NCI-H510A treated with DMSO at 0.1 percent for 48 hours (cell line): Measurements from ENCODE around the gene ITPRID2.

ENCODE experiments used
- DNase-seq: peaks from one replicate; lab custom pipeline; 2025; lab: John Stamatoyannopoulos, UW

ITPRID2 gene

GRCh38 chr2:181882246-181883020, 9.1 kb upstream of the ITPRID2 start:
- no peak for DNase-seq

DNA sequence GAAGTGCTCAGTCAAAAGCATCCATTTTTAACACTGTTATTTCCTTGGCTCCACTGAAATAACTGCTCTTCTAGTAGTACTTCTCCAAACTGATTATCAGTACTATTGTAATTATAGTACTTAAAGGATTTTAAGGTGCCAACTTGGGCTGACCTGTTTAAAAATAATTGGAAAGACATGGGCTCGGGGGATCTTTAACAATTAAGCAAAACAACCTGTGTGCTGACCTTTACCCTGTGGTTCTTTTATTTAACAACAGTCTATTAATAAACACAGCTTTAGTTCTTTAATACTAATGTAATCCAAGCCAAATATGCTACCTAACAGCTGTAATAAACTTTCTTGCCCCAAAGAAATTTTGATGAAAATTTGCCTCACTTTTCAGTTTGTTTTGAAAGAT, 6.9 kb upstream of the ITPRID2 start:
- DNase-seq = no peak

- no peak for DNase-seq
Measured at GRCh38 chr2:181885096-181885495, 6.4 kb upstream of the ITPRID2 start.

DNA sequence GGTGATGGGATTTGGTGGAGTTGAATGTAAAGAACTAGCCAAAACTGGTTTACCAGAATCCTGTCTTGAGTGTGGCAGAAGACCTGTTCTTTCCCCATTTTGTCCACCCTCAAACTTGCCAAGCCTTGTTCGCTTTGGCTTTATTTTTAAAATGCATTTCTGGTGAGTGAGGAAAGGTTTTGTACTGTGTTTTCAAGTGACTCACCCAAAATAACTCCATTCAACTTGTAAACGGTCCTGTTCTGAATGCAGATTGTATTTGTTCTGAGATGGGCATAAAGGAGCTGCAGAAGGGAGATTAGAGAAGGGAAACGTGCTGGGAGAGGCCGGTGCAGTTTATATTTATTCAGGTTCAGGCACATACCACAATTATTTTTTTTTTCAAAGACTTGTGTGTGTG, 5.3 kb upstream of the ITPRID2 start:
- no peak for DNase-seq

DNA sequence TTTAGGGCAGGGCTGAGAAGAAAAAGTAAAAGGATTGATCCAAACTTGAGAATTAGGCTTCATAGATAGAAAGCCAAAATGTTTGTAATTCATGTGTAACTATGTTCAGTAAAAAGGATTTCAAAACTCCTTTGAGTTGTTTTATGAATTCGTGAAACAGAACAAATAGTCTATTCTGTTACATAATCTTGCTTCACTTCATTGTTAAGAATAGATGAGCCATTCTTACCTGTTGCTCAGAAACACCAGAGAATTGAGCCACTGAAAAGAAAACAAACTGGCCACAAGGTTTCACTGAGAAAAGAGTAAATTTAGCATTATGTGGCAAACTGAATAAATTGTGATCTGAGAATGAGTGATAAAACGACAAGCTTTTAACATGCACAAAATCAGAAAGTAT, 4.5 kb upstream of the ITPRID2 start:
- DNase-seq = no peak

GRCh38 chr2:181889776-181890175, 1.8 kb upstream of the ITPRID2 start:
- DNase-seq = no peak

DNA sequence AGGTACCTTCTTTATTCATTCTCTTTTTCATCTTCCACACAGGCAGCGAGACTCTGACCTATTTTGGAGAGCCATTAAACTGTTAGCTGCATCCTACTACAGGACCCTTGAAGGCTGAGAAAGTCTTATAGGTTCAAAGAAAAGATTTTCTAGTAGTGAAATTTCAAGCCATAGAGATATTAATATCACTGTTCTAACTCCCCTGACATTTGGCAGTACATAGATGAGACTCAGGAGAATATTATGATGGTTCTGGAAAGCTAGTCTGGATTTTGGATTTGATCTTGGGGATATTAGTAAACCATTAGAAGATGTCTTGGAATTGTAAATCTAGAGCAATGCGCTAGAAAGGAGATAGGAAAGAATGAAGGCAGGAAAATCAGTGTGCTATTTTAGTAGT, 1.3 kb upstream of the ITPRID2 start:
- DNase-seq = no peak

DNA sequence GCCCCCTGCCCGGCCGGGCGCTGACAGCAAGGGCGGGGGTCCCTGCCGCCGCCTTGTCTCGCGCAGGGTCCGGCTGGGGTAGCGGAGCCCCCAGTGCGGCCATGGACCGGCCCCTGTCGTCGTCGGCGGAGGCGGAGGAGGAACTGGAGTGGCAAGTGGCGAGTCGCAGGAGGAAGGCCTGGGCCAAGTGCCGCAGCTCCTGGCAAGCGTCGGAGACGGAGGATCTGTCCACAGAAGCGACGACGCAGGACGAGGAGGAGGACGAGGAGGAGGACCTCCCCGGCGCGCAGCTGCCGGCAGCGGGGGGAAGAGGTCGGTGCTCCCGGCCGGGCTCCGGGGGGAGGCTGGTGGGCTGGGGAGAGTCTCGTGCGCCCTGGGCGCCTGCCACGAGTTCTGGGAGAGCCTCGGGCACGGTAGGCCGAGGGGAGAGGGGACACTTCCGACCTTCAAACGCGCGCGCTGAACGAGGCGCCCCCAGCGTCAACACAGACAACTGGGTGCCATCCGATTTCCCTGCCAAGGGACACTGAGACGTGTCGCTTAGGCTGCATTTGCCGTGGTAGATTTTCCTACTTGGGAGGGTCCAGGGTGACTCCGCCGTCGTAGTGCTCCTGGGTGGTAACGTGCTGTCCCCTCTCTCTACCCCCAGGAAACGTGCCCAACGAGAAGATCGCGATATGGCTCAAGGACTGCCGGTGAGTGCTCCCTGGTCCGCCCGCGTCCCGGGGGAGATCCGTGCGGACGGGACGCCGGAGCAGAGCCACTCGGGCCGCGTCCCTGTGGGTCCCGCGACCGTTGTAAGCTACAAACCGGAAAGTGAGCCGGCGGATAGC, 652 bp downstream of the ITPRID2 start:
- DNase-seq = peak; percentile 93

DNA sequence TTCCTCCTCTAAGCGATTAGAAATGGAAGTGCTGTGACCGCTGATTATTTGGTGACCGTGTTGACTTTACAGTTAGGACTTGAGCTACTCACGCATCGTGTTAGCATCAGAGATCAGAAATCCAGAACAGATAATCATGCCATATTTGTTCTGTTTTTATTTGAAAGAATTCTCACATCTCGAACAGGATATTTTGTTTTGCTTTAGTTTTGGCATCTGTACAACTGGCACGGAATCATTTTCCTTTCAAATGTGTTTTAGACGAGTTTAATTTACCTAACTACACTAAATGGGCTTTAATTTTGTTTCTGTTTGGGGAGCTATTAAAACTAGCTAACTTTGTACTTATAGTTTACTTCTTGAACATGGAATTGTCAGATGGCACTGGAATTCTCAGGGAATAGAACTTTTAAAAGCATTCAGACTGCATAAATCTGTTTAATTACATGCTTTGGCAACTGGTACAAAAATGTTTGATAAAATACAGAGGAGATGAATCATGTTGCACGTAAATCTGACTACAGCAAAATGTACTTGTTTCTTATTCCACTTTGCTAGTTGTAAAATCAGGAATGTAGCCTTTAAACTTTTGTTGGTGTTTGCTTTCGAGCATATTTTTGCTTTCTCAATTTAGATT, 1.4 kb downstream of the ITPRID2 start:
- DNase-seq = no peak

- no peak for DNase-seq
Measured at GRCh38 chr2:181894381-181894780, 2.9 kb downstream of the ITPRID2 start.

GRCh38 chr2:181895818-181896217, 4.3 kb downstream of the ITPRID2 start:
- DNase-seq = no peak

- DNase-seq = no peak
Measured at GRCh38 chr2:181896286-181896685, 4.8 kb downstream of the ITPRID2 start.

- DNase-seq = no peak
Measured at GRCh38 chr2:181900007-181900651, 8.6 kb downstream of the ITPRID2 start.

DNA sequence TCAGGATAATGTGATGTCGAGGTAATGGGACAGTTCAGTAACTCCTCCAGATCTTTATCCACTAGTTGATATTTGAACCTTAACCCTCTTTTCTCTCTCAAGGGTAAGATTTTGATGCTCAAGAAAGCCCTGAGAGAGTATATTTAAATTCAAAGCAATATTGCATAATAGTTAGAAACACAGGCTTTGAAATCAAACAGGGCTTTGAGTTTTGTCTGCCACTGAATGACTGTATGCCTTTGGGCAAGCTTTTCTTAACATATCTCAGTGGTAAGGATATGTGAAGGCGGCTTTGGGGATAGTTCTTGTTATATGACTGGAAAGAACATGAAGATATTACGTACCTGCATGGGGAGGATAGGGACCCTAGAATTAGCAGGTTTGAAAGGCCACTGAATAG, 11.1 kb downstream of the ITPRID2 start:
- no peak for DNase-seq

GRCh38 chr2:181904022-181904632, 12.6 kb downstream of the ITPRID2 start:
- DNase-seq = peak; percentile 36

DNA sequence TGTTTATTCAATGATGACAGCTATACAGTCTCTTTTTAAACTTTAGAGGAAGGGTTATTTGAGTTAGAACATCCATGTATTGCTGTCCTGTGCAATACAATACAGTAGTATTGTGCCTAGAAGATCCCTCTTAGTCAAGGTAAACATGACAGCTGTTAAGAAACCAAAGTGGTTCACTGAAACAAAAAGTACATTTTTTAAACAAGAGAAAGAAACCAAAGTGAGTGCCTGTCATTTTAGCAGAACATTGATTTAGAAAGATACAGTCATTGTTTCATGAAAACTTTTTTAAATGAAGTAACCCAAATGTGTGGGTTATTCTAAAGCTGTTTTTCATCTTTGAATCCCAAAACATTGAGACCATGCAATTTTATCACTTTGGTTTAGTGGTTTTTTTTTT, 15.5 kb downstream of the ITPRID2 start:
- no peak for DNase-seq

GRCh38 chr2:181907635-181908034, 16.1 kb downstream of the ITPRID2 start:
- DNase-seq = no peak

GRCh38 chr2:181910028-181910831, 18.7 kb downstream of the ITPRID2 start:
- DNase-seq = no peak

GRCh38 chr2:181911830-181912229, 20.3 kb downstream of the ITPRID2 start:
- no peak for DNase-seq

DNA sequence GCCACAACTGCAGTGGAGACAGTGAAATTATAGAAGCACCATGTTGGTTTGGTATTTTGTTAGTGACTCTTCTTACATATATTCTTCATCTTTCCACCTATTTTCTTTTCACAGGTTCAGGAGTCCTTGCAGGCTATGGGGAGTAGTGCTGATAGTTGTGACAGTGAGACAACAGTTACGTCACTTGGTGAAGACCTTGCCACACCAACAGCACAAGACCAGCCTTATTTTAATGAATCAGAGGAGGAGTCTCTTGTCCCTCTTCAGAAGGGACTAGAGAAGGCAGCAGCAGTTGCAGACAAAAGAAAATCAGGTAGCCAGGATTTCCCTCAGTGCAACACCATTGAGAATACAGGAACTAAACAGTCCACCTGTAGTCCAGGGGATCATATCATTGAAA, 23.6 kb downstream of the ITPRID2 start:
- DNase-seq = no peak
